ENCODE data around the gene P2RX3.

The P2RX3 gene

GRCh38 chr11:57338142-57338541 is at the start of gene P2RX3:
Gene P2RX3, plus strand, starts transcription at chr11:57338352. Its CDS starts 199 bp downstream, at chr11:57338551.
- TF ChIP-seq GATA2 (IDR thresholded peaks at IDR 0.05; ENCODE audit: low read depth, low read length) (no peak), GATA3 (IDR thresholded peaks at IDR 0.05; ENCODE audit: low read depth, low read length) (no peak)

GRCh38 chr11:57288771-57289579 is 49.2 kb upstream of the P2RX3 start:
- TF ChIP-seq GATA2 (IDR thresholded peaks at IDR 0.05; ENCODE audit: low read depth, low read length) (no peak), GATA3 (IDR thresholded peaks at IDR 0.05; ENCODE audit: low read depth, low read length) (no peak)

- TF ChIP-seq GATA3 (IDR thresholded peaks at IDR 0.05; ENCODE audit: low read depth, low read length) (no peak), GATA2 (IDR thresholded peaks at IDR 0.05; ENCODE audit: low read depth, low read length) (no peak)
Observed at GRCh38 chr11:57290288-57290687, 47.9 kb upstream of the P2RX3 start.

GRCh38 chr11:57294225-57295131 is 43.7 kb upstream of the P2RX3 start:
- TF ChIP-seq GATA3 (IDR thresholded peaks at IDR 0.05; ENCODE audit: low read depth, low read length) (no peak), GATA2 (IDR thresholded peaks at IDR 0.05; ENCODE audit: low read depth, low read length) (no peak)

GRCh38 chr11:57296205-57296604 is 41.9 kb upstream of the P2RX3 start:
- peak; percentile 25; the same call in 1 of the 2 replicates for TF ChIP-seq GATA2 (IDR thresholded peaks at IDR 0.05; ENCODE audit: low read depth, low read length)

- TF ChIP-seq GATA2 (IDR thresholded peaks at IDR 0.05; ENCODE audit: low read depth, low read length) (no peak), GATA3 (IDR thresholded peaks at IDR 0.05; ENCODE audit: low read depth, low read length) (no peak)
Observed at GRCh38 chr11:57297221-57297620, 40.9 kb upstream of the P2RX3 start.

GRCh38 chr11:57299150-57299737 is 38.9 kb upstream of the P2RX3 start:
- TF ChIP-seq GATA3 (IDR thresholded peaks at IDR 0.05; ENCODE audit: low read depth, low read length) = no peak

GRCh38 chr11:57300785-57301184 is 37.4 kb upstream of the P2RX3 start:
- no peak for TF ChIP-seq GATA2 (IDR thresholded peaks at IDR 0.05; ENCODE audit: low read depth, low read length)
- no peak for TF ChIP-seq GATA3 (IDR thresholded peaks at IDR 0.05; ENCODE audit: low read depth, low read length)

GRCh38 chr11:57301711-57302423 is 36.3 kb upstream of the P2RX3 start:
- TF ChIP-seq GATA3 (IDR thresholded peaks at IDR 0.05; ENCODE audit: low read depth, low read length) (no peak), GATA2 (IDR thresholded peaks at IDR 0.05; ENCODE audit: low read depth, low read length) (no peak)

- no peak for TF ChIP-seq GATA3 (IDR thresholded peaks at IDR 0.05; ENCODE audit: low read depth, low read length)
- TF ChIP-seq GATA2 (IDR thresholded peaks at IDR 0.05; ENCODE audit: low read depth, low read length) = no peak
Observed at GRCh38 chr11:57302489-57302888, 35.7 kb upstream of the P2RX3 start.

- TF ChIP-seq GATA3 (IDR thresholded peaks at IDR 0.05; ENCODE audit: low read depth, low read length) (no peak), GATA2 (IDR thresholded peaks at IDR 0.05; ENCODE audit: low read depth, low read length) (no peak)
Observed at GRCh38 chr11:57303280-57303989, 34.7 kb upstream of the P2RX3 start.

- no peak for TF ChIP-seq GATA3 (IDR thresholded peaks at IDR 0.05; ENCODE audit: low read depth, low read length)
- no peak for TF ChIP-seq GATA2 (IDR thresholded peaks at IDR 0.05; ENCODE audit: low read depth, low read length)
Observed at GRCh38 chr11:57303990-57304579, 34.1 kb upstream of the P2RX3 start.

- TF ChIP-seq GATA2 (IDR thresholded peaks at IDR 0.05; ENCODE audit: low read depth, low read length) (no peak), GATA3 (IDR thresholded peaks at IDR 0.05; ENCODE audit: low read depth, low read length) (no peak)
Observed at GRCh38 chr11:57305523-57305922, 32.6 kb upstream of the P2RX3 start.
